ENCODE measurements around the gene CIDEC.

Gene CIDEC, protein sequence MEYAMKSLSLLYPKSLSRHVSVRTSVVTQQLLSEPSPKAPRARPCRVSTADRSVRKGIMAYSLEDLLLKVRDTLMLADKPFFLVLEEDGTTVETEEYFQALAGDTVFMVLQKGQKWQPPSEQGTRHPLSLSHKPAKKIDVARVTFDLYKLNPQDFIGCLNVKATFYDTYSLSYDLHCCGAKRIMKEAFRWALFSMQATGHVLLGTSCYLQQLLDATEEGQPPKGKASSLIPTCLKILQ

DNA sequence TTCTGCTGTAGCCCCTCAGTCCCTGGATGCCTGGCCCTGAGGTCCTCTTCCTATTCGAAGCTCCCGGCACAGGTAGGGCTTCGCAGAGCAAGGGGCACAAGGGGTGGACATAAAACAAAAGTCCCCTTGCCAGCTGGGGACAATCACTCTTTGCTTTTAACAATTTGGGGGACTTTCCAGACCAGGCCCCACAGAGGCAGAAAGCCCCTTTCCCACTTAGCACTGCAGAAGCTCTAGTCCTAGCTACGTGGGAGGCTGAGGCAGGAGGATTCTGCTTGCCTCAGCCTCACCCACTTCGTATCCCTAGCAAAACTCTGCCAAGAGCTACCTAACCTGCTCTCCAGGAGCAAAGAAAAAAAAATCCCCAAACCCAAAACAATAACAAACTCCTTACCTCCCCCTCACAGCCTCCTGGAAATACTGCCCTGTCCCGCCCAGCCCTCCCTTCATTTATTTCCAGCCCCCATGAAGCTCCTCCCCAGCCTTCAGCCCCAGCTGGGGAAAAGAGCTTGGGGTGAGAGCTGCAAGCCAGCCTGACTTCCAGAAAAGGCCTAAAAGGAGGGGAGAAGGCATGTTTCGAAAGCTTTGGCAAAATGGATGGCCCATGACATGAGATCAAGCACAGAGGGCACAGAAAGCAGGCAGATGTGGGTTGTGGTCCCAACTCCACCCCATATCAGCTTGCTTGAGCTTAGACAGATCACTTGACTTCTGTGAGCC is at the start of gene CIDEC:
CIDEC (minus strand) TSS at position 424 of the 720 bp plus-strand sequence. CDS start 1,767 bp downstream, outside the sequence.
- DNase-seq (ENCODE audit: low spot score), result no peak

DNA sequence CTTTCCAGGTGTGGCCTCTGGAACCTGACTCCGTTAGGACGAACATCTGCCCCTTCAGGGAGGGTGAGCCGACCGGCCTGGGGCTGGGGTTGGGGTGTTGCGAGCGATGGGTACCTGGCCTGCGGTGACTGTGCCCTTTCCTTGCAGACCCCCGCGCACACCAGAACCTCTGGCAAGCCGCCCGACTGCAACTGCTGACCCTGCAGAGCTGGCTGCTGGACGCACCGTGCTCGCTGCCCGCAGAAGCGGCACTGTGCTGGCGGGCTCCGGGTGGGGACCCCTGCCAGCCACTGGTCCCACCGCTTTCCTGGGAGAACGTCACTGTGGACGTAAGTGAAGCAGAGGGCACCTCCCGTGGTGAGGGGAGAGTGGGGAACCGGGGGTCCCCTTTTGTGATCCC is 48.1 kb upstream of the CIDEC start:
- no peak for DNase-seq (ENCODE audit: low spot score)

DNA sequence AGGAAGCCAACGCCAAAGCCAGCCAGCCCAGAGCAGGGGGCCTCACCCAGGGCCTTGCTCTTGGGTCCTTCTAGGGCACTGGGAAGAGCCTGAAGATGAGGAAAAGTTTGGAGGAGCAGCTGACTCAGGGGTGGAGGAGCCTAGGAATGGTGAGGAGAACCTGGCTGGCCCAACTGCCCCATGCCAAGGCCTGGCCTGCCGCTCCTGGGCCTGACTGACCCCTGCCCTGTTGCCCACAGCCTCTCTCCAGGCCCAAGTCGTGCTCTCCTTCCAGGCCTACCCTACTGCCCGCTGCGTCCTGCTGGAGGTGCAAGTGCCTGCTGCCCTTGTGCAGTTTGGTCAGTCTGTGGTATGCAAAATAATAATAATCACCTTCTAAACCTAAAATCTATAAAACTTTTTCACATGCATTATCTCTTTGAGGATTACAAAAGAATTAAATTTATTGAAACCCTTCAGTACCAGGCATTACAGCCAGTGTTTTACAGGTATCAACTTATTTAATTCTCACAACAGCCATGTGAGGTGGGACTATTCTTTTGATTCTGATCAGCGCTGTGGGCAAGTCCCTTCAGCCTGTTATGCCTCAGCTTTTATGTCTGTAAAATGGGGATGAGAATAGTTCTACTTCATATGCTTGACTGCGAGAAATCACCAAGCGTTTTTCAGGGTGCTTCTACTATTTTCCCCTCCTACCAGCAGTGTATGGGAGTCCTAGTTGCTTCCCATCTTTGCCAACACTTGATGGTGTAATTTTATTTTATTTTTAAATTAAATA is 38.4 kb upstream of the CIDEC start:
- no peak for DNase-seq (ENCODE audit: low spot score)

DNA sequence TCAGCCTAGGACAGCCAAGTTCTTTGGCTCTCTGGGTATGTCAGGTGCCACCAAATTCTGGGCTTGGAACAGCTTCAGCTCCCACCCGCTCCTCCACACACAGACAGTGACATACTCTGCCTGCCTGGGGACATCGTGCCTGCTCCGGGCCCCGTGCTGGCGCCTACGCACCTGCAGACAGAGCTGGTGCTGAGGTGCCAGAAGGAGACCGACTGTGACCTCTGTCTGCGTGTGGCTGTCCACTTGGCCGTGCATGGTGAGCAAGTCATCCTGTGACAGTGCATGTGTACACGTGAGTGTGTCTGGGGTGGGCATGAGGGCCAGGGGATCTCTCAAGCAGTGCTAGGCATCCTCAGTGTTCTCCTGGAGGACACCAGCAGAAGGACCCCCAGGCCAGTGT is 37.8 kb upstream of the CIDEC start:
- no peak for DNase-seq (ENCODE audit: low spot score)

DNA sequence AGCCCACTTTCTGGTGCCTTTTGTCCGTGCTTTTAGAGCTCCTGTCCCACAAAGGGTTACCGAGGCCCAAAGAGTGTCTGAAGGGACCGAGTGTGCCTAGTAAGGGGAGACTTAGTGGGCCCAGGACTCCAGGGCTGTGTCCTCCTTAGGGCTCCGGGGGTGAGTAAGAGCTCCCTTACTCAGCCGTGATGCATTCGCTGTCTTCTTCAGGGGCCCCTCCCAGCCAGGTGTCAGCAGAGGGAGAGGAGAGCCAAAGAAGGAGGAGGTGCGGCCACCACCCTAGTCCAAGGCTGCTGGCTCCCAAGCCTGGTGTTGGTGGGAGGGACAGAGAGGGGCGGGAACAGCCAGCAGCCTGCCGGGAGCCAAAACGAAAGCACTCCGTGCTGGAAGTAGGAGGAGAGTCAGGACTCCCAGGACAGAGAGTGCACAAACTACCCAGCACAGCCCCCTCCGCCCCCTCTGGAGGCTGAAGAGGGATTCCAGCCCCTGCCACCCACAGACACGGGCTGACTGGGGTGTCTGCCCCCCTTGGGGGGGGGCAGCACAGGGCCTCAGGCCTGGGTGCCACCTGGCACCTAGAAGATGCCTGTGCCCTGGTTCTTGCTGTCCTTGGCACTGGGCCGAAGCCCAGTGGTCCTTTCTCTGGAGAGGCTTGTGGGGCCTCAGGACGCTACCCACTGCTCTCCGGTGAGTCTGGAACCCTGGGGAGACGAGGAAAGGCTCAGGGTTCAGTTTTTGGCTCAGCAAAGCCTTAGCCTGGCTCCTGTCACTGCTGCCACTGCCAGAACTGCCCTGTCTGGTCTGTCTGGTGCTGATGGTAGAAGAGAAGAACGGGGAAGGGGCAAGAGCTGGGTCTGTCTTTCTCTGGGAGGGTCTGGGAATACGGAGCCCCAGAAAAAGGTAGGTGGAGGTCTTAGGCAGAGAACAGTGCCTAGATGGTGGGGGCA is 37.0 kb upstream of the CIDEC start, which contains the start of gene IL17RC:
IL17RC (plus strand) TSS at position 365 of the 947 bp plus-strand sequence; CDS start at position 583, 218 bp downstream.
- peak; percentile 56 for DNase-seq (ENCODE audit: low spot score)

DNA sequence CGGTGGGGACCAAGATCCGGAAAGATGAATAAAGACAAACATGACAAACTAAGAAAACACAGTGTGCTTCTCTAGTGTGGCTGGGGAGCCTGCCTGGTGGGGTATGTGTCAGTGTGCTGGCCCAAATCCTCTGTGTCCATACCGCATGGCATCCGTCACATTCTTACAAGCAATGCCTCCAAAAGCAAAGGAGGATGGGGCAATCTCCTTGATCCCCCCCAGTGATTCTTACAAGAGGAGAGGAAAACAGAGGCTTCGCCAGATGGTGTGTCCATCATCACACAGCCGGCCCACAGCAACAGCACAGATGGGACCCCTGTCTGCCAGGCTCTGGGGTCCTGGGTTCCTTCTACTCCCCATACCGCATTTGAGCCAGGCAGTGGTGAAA is 36.3 kb upstream of the CIDEC start:
- DNase-seq (ENCODE audit: low spot score), result no peak

DNA sequence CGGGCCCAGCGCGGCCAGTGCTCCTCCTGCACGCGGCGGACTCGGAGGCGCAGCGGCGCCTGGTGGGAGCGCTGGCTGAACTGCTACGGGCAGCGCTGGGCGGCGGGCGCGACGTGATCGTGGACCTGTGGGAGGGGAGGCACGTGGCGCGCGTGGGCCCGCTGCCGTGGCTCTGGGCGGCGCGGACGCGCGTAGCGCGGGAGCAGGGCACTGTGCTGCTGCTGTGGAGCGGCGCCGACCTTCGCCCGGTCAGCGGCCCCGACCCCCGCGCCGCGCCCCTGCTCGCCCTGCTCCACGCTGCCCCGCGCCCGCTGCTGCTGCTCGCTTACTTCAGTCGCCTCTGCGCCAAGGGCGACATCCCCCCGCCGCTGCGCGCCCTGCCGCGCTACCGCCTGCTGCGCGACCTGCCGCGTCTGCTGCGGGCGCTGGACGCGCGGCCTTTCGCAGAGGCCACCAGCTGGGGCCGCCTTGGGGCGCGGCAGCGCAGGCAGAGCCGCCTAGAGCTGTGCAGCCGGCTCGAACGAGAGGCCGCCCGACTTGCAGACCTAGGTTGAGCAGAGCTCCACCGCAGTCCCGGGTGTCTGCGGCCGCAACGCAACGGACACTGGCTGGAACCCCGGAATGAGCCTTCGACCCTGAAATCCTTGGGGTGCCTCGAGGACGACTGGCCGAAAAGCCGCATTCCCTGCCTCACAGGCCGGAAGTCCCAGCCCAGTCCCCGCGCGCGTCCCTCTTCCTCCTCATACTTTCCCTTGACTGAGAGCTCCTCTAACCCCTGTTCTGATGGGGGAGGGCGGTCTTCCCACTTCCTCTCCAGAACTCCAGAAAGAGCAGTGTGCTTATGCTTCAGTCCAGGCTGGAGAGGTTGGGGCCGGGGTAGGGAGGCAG is 35.4 kb upstream of the CIDEC start:
- DNase-seq (ENCODE audit: low spot score), result peak; percentile 70

DNA sequence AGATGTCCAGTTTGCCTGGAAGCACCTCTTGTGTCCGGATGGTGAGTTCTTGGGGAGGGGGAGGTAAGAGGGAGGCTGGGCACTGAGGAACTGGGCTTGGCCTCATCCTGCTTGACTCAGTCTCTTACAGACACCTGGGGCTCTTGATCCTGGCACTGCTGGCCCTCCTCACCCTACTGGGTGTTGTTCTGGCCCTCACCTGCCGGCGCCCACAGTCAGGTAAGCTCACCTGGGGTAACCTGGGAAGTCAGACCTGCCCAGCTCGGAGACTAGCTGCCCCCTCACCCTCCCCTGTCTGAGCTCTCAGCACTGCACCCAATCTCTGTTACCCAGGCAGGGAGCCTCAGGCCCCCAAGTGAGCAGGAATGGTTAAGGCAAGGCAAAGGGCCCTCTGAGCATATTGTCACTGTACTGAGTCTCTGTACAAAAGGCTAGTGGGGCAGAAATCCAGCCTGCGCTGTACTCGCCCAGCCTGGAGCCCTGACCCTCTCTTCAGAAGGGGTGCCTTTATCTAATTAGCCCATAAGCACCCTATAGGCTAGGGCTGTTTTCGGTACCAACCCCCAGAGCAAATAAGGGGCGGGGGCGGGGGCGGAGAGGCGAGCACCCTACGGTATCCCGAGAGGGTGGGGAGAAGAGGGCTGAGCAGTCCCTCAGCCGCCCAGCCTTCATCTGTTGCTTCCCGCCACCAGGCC is 34.7 kb upstream of the CIDEC start:
- DNase-seq (ENCODE audit: low spot score), result no peak

DNA sequence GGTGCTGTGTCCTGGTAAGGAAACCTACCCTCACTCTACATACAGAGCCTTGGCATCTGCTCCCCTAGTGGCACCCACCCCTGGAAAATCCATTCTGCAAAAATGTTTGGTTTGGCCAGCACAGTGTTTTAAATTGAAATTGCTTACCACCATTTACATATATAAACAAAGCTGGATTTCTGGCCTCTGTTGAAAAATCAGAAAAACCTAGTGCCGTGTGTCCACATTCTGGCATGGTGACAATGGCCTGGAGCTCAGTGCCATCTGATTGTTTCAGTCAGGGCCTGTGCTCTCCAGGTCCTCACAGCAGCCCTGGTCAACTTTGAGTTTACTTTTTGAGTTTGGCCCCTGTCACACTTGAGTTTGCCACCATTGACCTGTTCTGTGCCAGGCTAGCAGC is 34.0 kb upstream of the CIDEC start:
- no peak for DNase-seq (ENCODE audit: low spot score)

DNA sequence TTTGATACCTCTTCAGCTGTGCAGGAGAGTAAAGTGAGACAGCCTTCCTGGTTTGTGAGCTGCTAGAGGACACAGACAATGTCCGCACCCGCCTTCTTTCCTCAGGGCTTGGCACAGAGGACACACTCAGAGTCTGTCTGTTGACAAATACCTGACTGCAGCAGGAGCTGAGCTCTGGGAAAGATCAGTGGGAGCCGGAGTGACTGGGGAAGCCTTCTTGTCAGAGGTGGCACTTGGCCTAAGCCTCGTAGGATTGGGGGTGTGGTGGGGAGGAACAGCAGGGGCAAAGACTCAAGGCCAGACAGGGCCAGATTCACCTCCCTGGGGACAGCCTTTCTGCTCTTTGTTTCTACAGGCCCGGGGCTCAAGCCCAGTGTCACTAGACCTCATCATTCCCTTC is 33.5 kb upstream of the CIDEC start:
- DNase-seq (ENCODE audit: low spot score), result no peak

DNA sequence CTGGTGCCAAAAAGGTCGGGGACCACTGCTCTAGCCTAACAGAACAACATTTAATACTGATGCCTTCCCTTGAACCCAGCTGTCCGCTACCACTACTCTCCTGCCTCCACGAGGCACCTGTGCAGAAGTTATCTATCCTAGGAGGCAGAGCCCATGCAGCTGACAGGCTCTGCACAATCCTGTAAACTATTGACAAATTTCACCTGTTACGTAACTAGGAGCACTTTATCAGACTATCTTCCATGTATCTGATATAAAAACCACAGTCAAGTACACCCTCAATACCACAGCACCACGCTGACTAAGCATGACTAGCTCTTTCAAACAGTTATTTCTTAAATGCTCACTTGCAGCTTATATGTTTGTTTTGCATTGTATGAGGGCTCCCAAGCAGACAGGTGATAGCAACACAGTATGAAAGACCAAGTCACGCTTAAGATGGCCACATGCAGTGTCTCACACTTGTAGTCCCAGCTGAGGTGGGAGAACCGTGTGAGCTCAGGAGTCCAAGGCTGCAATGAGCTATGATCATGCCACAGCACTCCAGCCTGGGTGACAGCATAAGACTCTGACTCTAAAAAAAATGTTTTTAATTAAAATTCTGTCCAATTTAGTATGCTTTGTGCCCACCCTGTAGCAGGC is 32.4 kb upstream of the CIDEC start:
- no peak for DNase-seq (ENCODE audit: low spot score)

DNA sequence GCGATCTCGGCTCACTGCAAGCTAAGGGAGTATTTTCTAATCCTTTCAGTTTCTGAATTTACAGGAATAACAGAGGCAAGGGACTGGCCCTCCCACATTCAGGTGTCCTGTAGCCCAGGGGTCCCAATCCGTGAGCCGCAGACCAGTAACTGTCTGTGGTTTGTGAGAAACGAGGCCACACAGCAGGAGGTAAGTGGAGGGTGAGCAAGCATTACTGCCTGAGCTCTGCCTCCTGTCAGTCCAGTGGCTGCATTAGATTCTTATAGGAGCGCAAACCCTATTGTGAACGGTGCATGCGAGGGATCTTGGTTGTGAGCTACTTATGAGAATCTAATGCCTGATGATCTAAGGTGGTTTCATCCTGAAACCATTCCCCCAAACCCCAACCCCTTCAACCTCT is 31.8 kb upstream of the CIDEC start:
- DNase-seq (ENCODE audit: low spot score), result no peak

DNA sequence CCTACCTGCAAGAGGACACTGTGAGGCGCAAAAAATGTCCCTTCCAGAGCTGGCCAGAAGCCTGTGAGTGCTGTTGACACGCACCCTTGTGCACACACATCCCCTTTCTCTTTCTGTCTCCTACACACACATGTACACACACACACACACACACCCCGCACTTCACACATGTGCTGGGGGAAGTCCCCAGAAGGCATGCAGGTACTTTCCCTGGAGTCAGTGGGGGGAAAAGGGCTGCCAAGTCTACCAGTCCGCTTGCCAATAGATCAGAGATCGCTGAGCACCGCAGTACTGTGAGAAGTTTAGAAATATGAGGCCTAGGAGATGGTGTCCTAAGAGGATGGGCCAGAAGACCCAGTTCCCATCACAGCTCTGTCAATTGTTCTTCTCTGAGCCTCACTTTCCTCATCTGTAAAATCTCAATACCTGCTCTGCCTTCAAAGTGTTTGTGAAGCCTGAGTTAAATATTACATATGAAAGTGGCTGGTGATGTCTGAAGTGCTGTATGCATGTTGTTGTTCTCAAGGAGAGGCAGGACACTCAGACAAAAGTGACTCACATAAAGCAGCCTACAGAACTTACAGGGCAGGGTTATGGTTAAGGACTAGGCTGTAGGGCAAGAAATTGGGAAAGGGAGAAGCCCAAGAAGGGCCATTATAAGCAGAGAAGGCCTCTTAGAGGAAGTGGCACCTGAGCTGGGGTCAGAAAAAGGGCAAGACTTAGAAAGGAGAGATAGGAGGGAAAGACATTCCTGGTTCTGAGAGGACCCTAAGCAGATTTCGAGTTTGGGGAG is 29.4 kb upstream of the CIDEC start:
- DNase-seq (ENCODE audit: low spot score), result no peak

DNA sequence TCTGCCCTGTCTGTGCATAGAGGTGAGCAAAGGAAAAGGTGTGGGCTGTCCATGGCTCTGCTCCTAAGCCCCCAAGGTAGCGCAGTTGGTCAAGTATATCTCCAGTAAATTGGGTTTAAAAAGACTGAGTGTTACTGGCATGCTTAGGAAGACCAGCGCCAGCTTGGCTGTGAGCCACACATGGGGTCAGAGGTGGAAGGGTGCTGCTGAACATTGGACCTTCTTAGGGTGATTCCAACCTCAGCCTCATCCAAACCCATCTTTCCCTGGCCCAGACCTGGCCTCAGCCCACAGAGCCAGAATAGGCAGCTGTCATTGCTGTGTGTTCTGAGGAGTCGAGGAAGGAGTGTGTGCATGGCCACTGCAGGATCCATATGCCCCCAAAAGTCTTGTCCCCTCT is 28.2 kb upstream of the CIDEC start:
- DNase-seq (ENCODE audit: low spot score), result no peak

DNA sequence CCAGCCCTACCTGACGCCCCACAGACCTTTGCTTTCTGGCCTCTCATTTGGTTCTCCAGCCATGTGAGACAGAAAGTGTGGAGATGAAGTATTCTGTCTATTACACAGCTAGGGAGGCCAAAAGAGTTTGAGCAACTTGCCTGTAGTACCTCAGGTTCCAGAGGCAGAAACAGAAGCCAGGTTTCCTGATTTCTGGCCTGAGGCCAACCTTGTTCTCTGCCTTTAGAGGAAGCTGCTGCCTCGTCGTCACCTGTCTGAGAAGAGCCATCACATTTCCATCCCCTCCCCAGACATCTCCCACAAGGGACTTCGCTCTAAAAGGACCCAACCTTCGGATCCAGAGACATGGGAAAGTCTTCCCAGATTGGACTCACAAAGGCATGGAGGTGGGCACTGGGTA is 26.4 kb upstream of the CIDEC start:
- no peak for DNase-seq (ENCODE audit: low spot score)

DNA sequence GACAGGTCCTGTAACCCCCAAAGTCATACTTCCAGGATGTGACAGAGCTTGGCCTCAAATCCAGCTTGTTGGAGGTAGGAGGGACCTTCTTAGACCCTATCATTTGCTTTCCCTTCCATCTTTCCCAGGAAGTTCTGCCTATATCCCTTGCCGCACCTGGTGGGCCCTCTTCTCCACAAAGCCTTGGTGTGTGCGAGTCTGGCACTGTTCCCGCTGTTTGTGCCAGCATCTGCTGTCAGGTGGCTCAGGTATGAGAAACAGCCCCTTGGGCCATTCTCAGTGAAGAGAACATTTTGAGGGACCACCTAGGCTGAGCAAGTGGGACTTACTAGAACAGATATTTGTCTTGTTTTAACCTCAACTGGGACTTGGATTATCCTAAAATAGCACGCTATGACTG is 23.9 kb upstream of the CIDEC start:
- DNase-seq (ENCODE audit: low spot score), result no peak

DNA sequence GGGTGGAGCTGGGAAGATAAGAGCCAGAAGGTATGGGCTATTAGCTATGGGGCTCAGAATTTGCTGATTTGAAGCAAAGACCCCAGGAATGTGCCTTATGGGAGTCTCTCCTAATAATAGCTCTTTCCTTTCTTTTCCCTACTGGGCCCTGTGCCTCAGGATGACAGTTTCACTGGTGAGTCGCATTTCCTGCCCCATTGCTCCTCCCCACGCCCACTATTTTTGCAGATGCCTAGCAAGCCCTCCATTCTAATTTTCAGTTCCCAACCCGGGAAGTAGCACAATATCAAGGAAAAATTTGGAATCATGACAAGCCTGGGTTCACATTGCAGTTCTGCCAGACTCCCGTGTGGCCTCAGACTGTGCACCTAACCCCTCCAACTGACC is 23.2 kb upstream of the CIDEC start:
- no peak for DNase-seq (ENCODE audit: low spot score)

DNA sequence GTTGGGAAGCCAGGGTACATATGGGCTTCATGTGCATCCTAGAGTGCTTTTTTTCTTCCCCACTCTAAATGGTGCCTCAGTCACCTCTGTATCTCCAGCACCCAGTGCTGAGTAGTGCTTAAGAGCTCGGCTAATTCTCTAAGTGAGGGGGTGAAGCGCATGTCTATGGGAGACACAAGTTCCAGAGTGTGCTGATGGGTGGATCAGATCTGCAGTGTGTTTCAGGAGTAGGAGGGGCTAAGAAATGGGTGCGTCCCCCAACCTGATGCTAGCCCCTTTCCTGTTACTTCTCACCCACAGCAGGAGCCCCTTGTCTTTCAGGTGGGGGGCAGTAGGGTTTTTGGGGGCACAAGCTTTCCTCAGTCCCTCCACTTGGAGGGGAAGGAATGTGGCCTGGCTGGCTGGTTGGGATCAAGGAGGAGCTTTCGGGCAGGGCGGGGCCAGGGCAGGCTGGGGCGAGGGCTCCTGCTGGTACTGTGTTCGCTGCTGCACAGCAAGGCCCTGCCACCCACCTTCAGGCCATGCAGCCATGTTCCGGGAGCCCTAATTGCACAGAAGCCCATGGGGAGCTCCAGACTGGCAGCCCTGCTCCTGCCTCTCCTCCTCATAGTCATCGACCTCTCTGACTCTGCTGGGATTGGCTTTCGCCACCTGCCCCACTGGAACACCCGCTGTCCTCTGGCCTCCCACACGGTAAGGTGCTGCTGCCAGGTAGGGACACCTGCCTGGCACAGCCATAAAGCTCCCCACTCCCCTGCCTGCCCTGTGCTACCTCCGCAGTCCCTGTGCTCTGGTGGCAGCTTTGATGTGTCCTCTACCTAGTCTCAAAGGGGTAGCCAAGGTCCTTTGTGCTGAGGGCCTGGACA is 22.6 kb upstream of the CIDEC start, which contains the start of gene IL17RE:
IL17RE (plus strand) TSS at position 477 of the 866 bp plus-strand sequence; CDS start at position 562, 85 bp downstream.
- no peak for DNase-seq (ENCODE audit: low spot score)
